Fibroblast of skin of scalp (primary cell): Measurements from ENCODE around the gene GLT6D1.

Experiments
- DNase-seq: peaks from one replicate; pipeline ENCODE4 v3.0.0-alpha.2; 2013

GLT6D1 gene

DNA sequence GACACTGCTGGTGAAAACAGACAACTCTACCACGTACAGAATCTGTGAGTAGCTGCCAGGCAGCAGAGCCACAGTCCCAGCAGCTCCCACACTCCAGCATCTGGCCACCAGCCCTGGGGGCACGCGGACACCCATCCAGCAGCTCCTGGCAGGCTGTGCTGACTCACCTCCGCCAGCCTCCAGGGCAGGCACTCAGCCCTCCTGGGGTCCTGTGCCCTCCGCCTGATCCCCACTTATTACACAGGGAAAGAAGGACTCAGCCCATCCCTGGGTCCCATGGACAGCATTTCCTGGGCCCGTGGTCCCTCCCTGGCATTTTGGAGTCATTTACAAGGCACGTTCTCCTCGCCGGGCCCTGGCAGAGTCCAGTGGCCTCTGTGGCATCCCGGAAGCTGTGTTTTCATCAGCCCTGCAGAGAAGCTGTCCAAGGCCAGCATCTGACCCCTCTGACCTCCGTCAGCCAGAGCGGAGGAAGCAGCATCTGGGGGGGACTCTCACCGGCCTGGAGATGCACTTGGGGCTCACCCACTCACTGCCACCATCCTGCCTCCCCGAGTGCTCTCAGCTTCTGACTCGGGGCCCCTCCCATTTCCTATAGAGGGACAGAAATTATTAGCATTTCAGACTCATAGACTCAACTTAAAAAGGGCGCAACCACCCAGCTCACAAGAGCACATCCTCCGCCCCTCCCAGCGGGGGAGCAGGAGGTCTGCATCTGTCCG is 56.2 kb downstream of the GLT6D1 start:
- no peak for DNase-seq

DNA sequence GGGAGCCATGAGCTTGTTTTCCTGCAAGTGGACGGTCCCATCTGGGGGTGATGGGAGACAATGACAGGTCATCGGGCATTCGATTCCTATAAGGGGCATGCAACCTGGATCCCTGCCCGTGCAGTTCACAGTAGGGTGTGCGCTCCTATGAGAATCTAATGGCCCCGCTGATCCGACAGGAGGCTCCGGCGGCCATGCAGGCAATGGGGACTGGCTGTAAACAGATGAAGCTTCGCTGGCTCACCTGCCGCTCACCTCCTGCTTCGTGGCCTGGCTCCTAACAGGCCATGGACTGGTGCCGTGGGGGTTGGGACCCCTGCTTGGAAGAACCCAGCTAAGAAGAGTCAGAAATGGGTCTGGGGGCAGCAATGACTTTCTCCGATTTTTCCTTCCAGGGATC is 56.8 kb downstream of the GLT6D1 start:
- no peak for DNase-seq

DNA sequence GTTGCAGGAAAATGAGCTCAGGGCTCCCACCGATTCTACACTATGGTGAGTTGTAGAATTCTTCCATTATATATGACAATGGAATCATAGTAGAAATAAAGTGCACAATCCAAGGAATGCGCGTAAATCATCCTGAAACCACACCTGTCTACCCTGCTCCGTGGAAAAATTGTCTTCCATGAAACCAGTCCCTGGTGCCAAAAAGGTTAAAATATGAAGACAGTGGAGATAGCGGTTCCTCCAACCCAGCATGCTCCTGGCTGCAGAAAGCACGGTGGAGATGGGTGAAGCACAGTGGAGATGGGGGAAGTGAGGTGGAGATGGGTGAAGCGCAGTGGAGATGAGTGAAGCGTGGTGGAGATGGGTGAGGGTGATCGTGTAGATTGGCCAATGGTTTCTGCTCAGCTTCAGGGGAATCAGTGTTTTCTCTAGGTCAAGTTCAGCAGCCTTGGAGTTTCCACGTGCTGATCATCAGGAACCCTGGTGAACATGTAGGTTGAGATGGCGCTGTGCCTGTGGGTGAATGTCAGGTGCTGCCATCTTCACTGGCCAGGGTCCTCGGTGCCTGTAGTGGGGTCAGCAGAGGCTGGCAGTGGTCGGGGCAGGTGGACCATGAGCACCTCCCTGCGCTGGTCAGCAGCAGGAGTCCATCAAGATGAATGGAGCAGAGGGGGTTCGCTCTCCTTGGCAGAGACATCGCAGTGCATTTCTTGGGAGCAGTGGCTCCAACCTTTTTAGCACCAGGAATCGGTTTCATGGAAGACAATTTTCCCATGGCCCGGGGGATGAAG is 57.5 kb downstream of the GLT6D1 start:
- DNase-seq: no peak

DNA sequence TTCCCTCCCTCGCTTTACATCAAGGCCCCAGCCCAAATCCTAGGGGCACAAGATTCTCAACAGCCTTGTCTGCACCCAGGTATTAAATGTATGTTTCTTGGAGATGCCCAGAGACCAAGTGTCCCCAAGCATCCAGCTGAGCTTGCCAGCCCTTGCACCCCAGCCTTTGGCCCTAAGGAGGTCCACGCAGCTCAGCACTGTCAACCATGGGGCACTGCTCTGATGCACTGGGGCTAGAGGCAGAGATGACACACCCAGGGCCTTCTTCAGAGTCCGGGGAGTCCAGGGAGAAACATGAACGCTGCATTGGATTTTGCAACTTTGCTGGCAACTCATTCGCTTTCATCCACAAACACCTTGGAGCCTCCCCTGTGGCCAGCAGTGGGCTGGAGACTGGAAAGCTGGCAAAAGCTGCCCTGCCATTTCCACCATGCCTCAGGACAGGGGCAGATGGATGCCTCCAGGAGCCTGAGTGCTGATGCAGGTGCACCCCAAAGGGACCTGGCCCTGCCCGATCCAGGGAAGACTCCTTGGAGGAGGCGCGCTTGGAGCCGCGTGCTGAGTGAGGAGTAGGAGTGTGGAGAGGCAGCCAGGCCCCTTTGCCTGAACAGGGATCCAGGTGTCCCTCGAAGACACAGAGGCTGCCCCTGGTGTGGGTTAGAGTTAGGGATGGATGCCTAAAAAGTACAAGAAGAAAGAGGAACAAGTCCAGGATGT is 58.5 kb downstream of the GLT6D1 start:
- DNase-seq: no peak

- DNase-seq: no peak
Observed at GRCh38 chr9:135579889-135580660, 59.3 kb downstream of the GLT6D1 start.

- DNase-seq: no peak
Observed at GRCh38 chr9:135579356-135579755, 60.0 kb downstream of the GLT6D1 start.

GRCh38 chr9:135577256-135577655 is 62.1 kb downstream of the GLT6D1 start:
- no peak for DNase-seq

GRCh38 chr9:135575995-135576631 is 63.2 kb downstream of the GLT6D1 start:
- DNase-seq: no peak

DNA sequence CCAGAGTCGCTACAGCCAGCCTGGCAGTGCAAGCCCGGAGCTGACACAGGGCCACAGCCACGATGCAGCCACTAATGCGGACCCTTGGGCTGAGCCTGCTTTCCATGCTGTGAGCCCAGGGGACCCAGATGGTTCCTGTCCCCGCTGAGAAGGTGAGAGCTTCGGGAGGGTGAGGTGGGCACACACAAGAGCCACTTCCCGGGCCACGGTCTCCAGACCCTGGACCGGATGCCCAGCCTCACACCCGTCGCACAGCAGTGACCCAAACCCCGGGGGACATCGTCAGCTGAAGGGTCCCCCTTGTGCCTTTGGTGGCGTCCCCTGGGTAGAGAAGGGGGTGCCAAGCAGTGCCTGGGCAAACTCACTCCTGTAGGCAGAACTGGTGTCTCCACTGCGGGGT is 64.4 kb downstream of the GLT6D1 start:
- DNase-seq: no peak

- no peak for DNase-seq
Observed at GRCh38 chr9:135574331-135574730, 65.0 kb downstream of the GLT6D1 start.
